D721Med (cell line): ENCODE results near the gene MAT2A.

ENCODE experiments used
- DNase-seq: peaks from one replicate; pipeline ENCODE4 v3.0.0; 2011; ENCODE audit warnings: low spot score; ENCODE audit not compliant: insufficient read length
- FAIRE-seq: peaks from 2 replicates; lab custom pipeline; 2011; peaks lifted over from hg19 to GRCh38; lab: Jason Lieb, UNC
- TF ChIP-seq, protein P1 (sequence below): IDR thresholded peaks from 2 replicates; pipeline ENCODE4 v1.5.1; 2012; ENCODE audit warnings: mild to moderate bottlenecking, control low read depth; ENCODE audit not compliant: insufficient read depth; ENCODE audit errors: missing control alignments

Gene MAT2A

DNA sequence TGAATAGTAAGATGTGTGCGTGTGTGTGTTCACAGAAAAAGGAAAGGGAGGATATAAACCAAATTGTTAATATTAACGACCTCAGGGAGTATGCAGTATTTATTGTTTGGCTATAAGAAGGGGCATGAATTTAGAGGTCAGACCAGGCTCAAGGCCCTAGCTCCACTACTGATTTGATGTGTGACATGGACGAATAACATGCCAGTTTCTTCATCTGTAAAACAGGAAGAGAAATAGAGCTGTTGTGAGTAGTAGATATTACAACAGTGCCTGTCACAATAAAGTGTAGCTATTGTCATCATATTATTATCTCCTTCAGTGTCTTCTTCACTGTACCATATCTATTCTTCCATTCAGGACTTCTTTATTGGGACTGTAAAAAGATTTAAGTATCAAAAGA, 4.1 kb upstream of the MAT2A start:
- DNase-seq (no peak), FAIRE-seq (no peak)
- TF ChIP-seq, protein P1, sequence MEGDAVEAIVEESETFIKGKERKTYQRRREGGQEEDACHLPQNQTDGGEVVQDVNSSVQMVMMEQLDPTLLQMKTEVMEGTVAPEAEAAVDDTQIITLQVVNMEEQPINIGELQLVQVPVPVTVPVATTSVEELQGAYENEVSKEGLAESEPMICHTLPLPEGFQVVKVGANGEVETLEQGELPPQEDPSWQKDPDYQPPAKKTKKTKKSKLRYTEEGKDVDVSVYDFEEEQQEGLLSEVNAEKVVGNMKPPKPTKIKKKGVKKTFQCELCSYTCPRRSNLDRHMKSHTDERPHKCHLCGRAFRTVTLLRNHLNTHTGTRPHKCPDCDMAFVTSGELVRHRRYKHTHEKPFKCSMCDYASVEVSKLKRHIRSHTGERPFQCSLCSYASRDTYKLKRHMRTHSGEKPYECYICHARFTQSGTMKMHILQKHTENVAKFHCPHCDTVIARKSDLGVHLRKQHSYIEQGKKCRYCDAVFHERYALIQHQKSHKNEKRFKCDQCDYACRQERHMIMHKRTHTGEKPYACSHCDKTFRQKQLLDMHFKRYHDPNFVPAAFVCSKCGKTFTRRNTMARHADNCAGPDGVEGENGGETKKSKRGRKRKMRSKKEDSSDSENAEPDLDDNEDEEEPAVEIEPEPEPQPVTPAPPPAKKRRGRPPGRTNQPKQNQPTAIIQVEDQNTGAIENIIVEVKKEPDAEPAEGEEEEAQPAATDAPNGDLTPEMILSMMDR, result no peak

DNA sequence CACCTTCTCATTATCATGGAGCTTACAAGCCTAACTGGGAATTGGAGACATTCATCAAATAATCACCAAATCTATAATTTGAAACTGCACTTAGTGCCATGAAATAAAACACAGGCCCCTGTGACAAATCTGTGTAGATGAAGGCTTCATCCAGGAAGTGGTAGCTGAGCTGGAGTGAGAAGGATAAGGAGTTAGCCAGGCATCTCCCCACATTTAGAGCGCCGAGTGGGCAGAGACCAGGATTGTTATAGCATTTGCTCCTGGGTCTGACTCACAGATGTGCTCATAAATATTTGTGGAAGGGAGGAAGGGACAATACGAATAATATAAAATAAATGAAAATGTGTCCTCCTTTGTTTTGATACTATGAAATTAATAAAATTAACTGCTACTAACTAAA, 2.5 kb upstream of the MAT2A start:
- TF ChIP-seq, protein P1, result no peak
- DNase-seq (no peak), FAIRE-seq (no peak)

DNA sequence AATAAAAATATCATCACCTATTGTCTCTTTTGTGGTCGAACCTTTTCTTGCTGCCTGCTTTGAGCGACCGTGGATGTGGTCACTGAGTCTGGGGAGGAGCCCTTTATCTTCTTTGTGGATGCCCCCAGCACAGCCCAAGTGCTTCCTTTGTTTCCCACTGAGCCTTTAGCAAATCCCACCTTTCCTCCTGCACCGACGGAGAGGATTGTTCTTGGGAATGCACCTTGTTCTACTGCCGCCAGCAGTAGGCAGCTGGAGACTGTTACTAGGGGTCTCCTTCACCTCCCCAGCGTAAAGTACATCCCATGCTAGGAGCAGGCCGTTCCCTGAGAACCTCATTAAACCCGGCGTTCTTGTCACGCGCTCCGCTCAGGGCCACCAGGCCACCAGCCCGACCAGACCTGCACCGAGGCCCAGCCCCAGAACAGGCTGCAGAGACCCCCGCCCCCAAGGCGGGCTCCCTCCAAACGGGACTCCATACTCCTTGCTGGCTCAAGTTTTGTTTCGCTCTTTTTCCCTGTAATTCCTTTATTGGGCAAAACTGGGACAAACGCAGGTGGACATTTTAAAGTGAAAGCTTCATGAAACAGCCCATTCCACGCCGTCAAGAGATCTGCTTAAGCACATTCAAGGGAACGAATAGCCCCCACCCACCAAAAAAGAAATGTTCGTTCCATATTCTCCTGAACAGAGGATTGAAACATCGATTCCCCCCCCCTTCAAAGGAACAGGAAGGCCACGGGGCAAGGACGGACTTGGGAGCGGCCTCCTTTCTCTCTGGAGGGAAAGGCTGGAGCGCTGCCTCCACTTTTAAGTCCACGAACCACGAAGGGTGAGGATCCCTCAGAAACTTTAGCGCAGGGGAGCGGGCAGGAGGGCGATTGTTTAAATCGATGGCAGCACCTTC, 1.1 kb upstream of the MAT2A start:
- TF ChIP-seq, protein P1, result no peak
- DNase-seq (no peak), FAIRE-seq (no peak)

- no peak for FAIRE-seq
- no peak for DNase-seq
- TF ChIP-seq, protein P1, result no peak
Observed at GRCh38 chr2:85539361-85540132, 579 bp downstream of the MAT2A start.

DNA sequence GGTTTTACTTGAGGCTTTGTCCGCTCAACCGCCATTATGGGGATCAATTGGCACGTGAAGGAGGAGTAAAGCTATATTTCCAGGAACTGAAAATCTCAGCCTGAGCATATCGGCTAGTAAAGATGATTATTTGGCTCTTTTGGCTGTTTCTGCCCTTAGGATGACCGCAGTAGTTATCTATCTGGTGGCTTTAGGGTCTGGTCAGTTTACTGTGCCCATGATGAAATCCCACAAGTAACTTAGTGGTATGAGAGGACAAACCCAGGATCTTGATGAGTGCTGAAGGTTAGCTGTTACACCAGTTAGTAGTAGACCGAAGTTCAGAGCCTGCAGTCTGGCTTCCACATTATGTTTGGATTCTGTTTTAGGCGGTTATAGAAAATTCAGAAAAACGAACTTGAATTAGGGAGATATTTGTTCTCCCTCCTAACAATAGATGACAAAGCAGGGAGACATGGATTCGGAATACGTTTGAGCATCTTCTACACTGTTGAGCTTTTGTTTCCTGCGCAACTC, 1.2 kb downstream of the MAT2A start:
- no peak for FAIRE-seq
- TF ChIP-seq, protein P1, result no peak
- DNase-seq, result no peak

GRCh38 chr2:85541262-85541661, 2.3 kb downstream of the MAT2A start:
- FAIRE-seq, result no peak
- TF ChIP-seq, protein P1, result no peak

More at GRCh38 chr2:85541262-85541661, 2.3 kb downstream of the MAT2A start:
- DNase-seq, result no peak
